ENCODE results near the gene SPATA17.

SPATA17 gene

DNA sequence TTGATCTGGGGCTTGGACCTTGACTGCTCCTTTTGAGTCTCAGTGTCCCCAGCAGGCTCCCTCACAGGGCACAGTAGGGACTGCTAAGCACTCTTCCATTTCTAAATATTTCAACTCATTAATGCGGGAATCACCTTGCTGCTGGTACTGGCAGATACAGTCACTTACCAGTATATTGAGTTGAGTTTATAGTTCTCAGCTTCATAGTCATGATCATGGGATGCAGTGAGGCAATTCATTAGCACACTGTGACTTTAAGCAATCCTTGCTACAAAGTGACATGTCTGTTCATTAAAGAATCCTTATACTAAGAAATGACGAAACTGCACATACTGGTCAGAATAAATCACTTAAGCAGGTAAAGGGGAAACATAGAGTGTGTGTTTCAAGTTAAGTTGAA, 240.8 kb downstream of the SPATA17 start:
- H3K36me3 ChIP-seq (ENCODE audit: control insufficient read depth, insufficient read depth, low read length), result no peaks in the 10 kb centered on the region
- H3K9me3 ChIP-seq (ENCODE audit: control insufficient read depth, low read length), result no peaks in the 10 kb centered on the region
- no peaks in the 10 kb centered on the region for H3K27me3 ChIP-seq (ENCODE audit: control insufficient read depth, insufficient read depth, low read length)
- no peak overlapping the region for H3K4me3 ChIP-seq (ENCODE audit: low read length)
- no peak overlapping the region for H3K9ac ChIP-seq (ENCODE audit: low read length)
- no peaks in the 10 kb centered on the region for H3K4me1 ChIP-seq (ENCODE audit: control insufficient read depth, insufficient read depth, low read length)

DNA sequence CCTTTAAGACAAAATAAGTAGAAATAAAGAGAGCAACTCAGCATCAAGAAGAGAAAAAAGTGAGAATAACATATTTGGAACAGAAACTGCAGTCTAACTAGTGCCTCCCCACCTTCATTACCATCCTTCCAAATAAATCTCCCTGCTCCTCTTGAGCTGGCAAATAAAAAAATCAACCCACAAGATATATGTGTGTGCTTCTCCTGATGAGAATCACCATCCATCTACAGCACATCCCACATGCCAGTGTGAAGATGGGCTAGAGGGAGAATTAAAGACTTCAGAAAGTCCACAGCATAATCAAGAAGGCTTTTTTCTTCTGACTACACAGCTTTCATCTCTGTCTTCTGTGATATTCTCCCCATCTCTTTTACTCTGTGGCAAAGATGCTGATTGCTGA, 244.1 kb downstream of the SPATA17 start:
- H3K4me3 ChIP-seq (ENCODE audit: low read length), result no peak overlapping the region
- no peaks in the 10 kb centered on the region for H3K9me3 ChIP-seq (ENCODE audit: control insufficient read depth, low read length)
- no peaks in the 10 kb centered on the region for H3K4me1 ChIP-seq (ENCODE audit: control insufficient read depth, insufficient read depth, low read length)
- no peaks in the 10 kb centered on the region for H3K36me3 ChIP-seq (ENCODE audit: control insufficient read depth, insufficient read depth, low read length)
- no peaks in the 10 kb centered on the region for H3K27me3 ChIP-seq (ENCODE audit: control insufficient read depth, insufficient read depth, low read length)
- no peak overlapping the region for H3K9ac ChIP-seq (ENCODE audit: low read length)

DNA sequence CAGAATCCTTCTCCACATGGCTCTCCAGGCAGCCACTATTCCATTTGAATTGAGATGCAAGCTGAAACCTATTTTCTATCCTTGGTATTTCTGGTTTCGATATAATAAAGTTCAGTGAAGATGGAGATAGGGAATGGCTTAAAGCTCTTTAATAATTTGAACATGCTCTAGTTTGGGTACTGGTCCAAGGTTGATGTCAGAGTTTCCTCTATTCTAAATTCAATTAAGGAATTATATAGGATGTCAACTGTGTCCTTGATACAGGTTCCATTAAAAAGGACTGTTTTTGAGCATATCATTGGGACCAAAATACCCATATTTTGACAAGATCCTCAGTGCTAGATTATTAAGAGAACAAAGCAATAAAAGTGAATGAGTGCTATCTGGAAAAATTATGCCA, 245.3 kb downstream of the SPATA17 start:
- H3K36me3 ChIP-seq (ENCODE audit: control insufficient read depth, insufficient read depth, low read length), result no peaks in the 10 kb centered on the region
- no peak overlapping the region for H3K9ac ChIP-seq (ENCODE audit: low read length)
- no peaks in the 10 kb centered on the region for H3K4me1 ChIP-seq (ENCODE audit: control insufficient read depth, insufficient read depth, low read length)
- no peaks in the 10 kb centered on the region for H3K9me3 ChIP-seq (ENCODE audit: control insufficient read depth, low read length)
- H3K27me3 ChIP-seq (ENCODE audit: control insufficient read depth, insufficient read depth, low read length), result no peaks in the 10 kb centered on the region
- no peak overlapping the region for H3K4me3 ChIP-seq (ENCODE audit: low read length)

DNA sequence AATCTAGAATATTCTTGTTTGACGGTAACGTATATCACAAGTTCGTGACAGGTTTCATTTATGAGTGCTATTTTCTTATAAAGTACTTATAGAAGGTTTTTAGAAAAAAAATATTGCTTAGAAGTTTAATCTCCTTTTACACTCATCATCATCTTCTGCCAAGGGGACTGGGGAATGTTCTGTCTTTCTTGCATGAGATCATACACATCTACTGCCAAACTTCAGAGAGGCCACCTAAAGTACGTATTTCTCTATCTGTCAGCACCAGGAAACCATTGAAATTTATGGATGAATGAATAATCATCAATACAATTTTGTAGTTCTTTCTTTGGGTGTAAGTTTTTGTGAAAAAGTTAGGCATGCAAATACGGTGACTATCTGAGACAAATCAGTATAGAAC, 245.8 kb downstream of the SPATA17 start:
- no peak overlapping the region for H3K9ac ChIP-seq (ENCODE audit: low read length)
- no peaks in the 10 kb centered on the region for H3K27me3 ChIP-seq (ENCODE audit: control insufficient read depth, insufficient read depth, low read length)
- no peak overlapping the region for H3K4me3 ChIP-seq (ENCODE audit: low read length)
- no peaks in the 10 kb centered on the region for H3K4me1 ChIP-seq (ENCODE audit: control insufficient read depth, insufficient read depth, low read length)
- no peaks in the 10 kb centered on the region for H3K9me3 ChIP-seq (ENCODE audit: control insufficient read depth, low read length)
- no peaks in the 10 kb centered on the region for H3K36me3 ChIP-seq (ENCODE audit: control insufficient read depth, insufficient read depth, low read length)

DNA sequence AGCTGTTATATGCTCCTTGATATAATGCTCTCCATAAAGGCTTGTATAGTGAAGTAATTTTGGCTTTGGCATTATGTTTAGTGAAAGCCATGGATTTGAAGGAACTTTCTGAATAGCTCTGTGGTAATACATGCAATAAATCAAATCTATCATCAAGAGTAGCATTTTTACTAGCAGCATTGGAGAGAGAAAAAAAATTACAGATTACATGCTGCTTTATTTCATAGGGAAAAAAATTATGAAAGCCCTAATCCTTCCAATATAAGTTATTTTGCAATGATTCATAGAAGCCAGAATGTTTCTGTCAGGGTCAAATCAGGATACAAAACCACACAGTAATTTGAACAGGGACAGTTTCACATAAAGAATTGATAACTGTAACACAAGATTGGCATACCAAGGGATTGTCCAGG, 250.0 kb downstream of the SPATA17 start:
- Histone ChIP-seq H3K9ac (ENCODE audit: low read length) (no peak overlapping the region), H3K36me3 (ENCODE audit: control insufficient read depth, insufficient read depth, low read length) (no peaks in the 10 kb centered on the region), H3K27me3 (ENCODE audit: control insufficient read depth, insufficient read depth, low read length) (no peaks in the 10 kb centered on the region), H3K4me1 (ENCODE audit: control insufficient read depth, insufficient read depth, low read length) (no peaks in the 10 kb centered on the region), H3K9me3 (ENCODE audit: control insufficient read depth, low read length) (no peaks in the 10 kb centered on the region), H3K4me3 (ENCODE audit: low read length) (no peak overlapping the region)

DNA sequence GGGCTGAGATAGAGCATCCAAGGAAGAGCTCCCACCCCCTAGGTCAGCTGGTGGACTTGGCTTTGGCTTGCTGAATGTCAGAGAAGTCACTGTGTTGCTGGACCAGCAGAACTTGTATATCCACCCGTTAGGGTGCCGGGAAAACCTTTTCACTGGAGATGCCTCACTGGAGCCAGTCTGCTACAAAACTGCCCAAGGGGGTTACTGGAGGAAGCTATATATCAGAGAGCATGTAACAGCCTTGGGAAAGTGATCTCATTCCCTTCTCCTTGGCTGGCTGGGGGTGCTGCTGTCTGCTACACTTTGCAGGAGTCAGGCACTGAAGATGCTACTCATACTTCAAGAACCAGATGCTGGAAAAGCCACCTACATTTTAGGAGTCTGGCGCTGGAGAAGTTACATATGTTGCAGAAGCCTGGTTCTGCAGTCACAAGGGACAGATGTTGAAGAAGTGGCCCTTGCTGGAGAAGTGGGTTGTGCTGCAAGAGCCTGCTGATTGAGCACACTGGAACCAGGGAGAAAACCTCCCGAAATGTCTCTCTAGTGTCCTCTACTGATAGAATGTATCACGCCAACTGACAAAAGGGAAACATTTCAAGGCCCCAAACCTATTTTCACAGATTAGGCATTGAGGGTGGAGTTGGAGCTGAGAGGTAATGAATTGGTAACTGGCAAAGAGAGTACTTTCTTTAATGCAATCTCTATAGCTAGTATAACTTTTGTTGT, 250.6 kb downstream of the SPATA17 start:
- Histone ChIP-seq H3K9me3 (ENCODE audit: control insufficient read depth, low read length) (no peaks in the 10 kb centered on the region), H3K36me3 (ENCODE audit: control insufficient read depth, insufficient read depth, low read length) (no peaks in the 10 kb centered on the region), H3K9ac (ENCODE audit: low read length) (no peak overlapping the region), H3K4me3 (ENCODE audit: low read length) (no peak overlapping the region), H3K4me1 (ENCODE audit: control insufficient read depth, insufficient read depth, low read length) (no peaks in the 10 kb centered on the region), H3K27me3 (ENCODE audit: control insufficient read depth, insufficient read depth, low read length) (no peaks in the 10 kb centered on the region)

DNA sequence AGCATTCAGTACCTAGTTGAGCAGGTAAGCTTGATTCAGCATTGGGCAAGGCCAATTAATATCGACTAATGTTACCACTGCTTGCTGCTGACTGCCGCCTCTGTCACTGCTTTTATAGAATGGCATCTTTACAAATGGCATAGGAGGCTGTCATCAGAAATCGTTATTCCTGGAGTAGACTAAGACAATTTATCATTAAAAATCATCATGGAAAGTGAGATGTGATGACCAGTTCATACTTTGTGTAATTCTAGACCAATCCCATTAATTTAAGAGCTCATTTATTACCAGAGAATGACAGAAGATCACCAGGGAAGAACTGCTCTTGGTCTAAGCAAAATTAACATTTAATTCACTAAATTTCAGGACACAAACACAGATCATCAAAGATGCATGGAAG, 254.0 kb downstream of the SPATA17 start:
- H3K4me1 ChIP-seq (ENCODE audit: control insufficient read depth, insufficient read depth, low read length), result no peaks in the 10 kb centered on the region
- H3K27me3 ChIP-seq (ENCODE audit: control insufficient read depth, insufficient read depth, low read length), result no peaks in the 10 kb centered on the region
- H3K36me3 ChIP-seq (ENCODE audit: control insufficient read depth, insufficient read depth, low read length), result no peaks in the 10 kb centered on the region
- no peak overlapping the region for H3K9ac ChIP-seq (ENCODE audit: low read length)
- no peak overlapping the region for H3K4me3 ChIP-seq (ENCODE audit: low read length)
- no peaks in the 10 kb centered on the region for H3K9me3 ChIP-seq (ENCODE audit: control insufficient read depth, low read length)

DNA sequence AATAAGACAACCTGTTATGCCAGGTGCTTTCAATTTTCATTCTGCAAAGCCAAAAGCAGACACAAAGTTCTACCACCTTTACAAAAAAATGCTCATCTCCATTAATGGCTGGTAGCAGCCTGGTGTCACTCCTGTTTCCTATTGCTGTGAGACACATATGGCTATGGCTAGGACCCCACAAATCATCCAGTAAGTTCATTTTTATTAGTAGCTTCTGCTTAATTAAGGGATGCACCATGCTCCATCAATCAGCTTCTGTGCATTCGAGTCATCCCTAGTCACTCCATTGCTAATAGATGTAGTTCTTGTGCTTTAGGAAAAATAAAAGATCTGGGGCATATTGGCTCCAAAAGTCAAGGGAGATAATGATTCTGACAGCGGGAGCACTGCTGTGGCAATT, 257.2 kb downstream of the SPATA17 start:
- no peak overlapping the region for H3K9ac ChIP-seq (ENCODE audit: low read length)
- H3K36me3 ChIP-seq (ENCODE audit: control insufficient read depth, insufficient read depth, low read length), result no peaks in the 10 kb centered on the region
- no peaks in the 10 kb centered on the region for H3K9me3 ChIP-seq (ENCODE audit: control insufficient read depth, low read length)
- H3K4me3 ChIP-seq (ENCODE audit: low read length), result no peak overlapping the region
- H3K27me3 ChIP-seq (ENCODE audit: control insufficient read depth, insufficient read depth, low read length), result no peaks in the 10 kb centered on the region
- no peaks in the 10 kb centered on the region for H3K4me1 ChIP-seq (ENCODE audit: control insufficient read depth, insufficient read depth, low read length)

DNA sequence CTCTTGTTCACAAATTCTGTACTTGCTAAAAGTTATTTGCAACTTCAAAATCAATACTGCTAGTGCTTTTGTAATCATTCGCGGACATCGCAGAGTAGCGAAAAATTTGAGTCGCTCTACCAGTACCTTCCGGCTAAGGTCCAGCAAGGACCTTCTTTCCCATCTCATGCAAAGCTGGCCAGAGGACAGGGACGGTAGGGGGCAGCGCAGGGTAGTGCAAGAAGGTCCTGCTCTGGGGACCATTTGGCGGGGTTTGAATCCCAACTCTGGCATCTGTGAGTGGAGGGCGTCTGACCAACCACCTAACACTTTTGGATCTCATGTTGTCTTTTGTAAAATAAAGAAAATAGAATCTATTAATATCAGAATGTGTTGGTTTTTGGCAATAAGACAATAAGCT, 258.3 kb downstream of the SPATA17 start:
- H3K9me3 ChIP-seq (ENCODE audit: control insufficient read depth, low read length), result no peaks in the 10 kb centered on the region
- H3K27me3 ChIP-seq (ENCODE audit: control insufficient read depth, insufficient read depth, low read length), result no peaks in the 10 kb centered on the region
- no peak overlapping the region for H3K9ac ChIP-seq (ENCODE audit: low read length)
- H3K4me3 ChIP-seq (ENCODE audit: low read length), result no peak overlapping the region
- H3K4me1 ChIP-seq (ENCODE audit: control insufficient read depth, insufficient read depth, low read length), result no peaks in the 10 kb centered on the region
- no peaks in the 10 kb centered on the region for H3K36me3 ChIP-seq (ENCODE audit: control insufficient read depth, insufficient read depth, low read length)

DNA sequence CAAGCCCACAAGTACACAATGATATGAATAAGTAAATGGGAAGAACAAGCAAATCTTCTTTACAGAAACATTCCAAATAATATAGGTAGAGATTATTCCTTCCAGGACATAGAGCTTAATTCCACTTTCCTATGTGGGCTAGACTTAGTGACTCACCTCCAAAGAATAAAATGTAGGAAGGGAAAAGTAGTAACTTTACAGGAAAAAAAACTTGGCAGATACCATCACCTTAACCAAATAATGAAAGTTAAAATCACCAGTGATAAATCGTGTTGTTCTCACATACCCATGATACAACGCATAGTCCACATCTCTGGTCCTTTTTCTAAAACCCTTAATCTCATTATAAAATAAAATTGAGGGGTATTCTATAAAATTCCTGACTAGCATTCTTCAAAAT, 260.8 kb downstream of the SPATA17 start:
- Histone ChIP-seq H3K36me3 (ENCODE audit: control insufficient read depth, insufficient read depth, low read length) (no peaks in the 10 kb centered on the region), H3K9me3 (ENCODE audit: control insufficient read depth, low read length) (no peaks in the 10 kb centered on the region), H3K27me3 (ENCODE audit: control insufficient read depth, insufficient read depth, low read length) (no peaks in the 10 kb centered on the region), H3K4me3 (ENCODE audit: low read length) (no peak overlapping the region), H3K9ac (ENCODE audit: low read length) (no peak overlapping the region), H3K4me1 (ENCODE audit: control insufficient read depth, insufficient read depth, low read length) (no peaks in the 10 kb centered on the region)

DNA sequence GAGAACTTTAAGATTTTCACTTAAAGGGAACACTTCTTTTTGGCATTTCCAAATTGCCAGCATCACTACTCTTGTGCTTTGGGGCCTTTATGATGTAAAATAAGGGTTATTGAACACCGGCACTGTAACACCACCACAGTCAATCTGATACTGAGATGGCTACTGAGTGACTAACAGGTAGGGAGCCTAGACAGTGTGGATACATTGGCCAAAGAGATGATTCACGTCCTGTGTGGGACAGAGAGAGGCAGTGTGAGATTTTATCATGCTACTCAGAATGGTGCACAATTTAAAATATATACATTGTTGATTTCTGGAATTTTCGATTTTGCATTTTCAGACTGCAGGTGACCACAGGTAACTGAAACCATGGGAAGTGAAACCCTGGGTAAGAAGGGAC, 261.6 kb downstream of the SPATA17 start:
- Histone ChIP-seq H3K36me3 (ENCODE audit: control insufficient read depth, insufficient read depth, low read length) (no peaks in the 10 kb centered on the region), H3K4me3 (ENCODE audit: low read length) (no peak overlapping the region), H3K4me1 (ENCODE audit: control insufficient read depth, insufficient read depth, low read length) (no peaks in the 10 kb centered on the region), H3K9me3 (ENCODE audit: control insufficient read depth, low read length) (no peaks in the 10 kb centered on the region), H3K9ac (ENCODE audit: low read length) (no peak overlapping the region), H3K27me3 (ENCODE audit: control insufficient read depth, insufficient read depth, low read length) (no peaks in the 10 kb centered on the region)

DNA sequence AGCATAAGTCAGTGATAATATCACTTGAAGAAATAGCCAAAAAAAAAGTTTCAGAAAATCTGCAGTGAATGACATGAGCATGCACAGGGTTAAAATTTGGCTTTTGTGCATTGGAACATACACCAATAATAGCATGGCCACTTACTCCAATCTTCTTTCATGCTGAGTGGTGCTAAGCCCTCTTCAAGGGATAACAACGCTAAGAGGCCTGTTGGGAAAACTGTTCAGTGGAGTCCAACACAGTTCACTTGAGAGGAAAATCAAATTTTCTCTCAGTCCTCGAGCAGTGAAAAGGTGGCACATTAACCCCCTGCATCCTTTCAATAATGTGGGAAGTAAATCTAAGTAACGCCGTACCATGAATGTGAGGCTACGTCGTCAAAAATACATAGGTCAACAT, 264.7 kb downstream of the SPATA17 start:
- Histone ChIP-seq H3K9me3 (ENCODE audit: control insufficient read depth, low read length) (no peaks in the 10 kb centered on the region), H3K4me1 (ENCODE audit: control insufficient read depth, insufficient read depth, low read length) (no peaks in the 10 kb centered on the region), H3K4me3 (ENCODE audit: low read length) (no peak overlapping the region), H3K9ac (ENCODE audit: low read length) (no peak overlapping the region), H3K27me3 (ENCODE audit: control insufficient read depth, insufficient read depth, low read length) (no peaks in the 10 kb centered on the region), H3K36me3 (ENCODE audit: control insufficient read depth, insufficient read depth, low read length) (no peaks in the 10 kb centered on the region)

DNA sequence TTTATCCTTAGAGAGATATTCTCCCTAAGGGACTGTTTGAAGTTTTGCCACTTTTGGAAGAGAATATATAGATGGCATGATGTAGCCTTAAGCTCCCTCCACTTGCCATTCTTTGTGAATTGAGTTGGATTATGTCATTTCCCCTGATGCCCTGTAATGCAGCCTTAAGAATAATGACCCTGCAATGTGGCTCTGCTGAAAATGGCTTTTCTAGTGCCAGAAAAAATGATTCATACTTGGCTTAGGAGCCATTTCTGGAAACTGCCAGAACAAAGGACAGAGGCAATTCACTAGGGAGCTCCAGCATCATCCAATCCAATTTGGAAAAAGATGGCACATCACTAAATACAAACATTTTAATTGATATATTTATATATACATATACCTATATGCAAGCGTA, 265.3 kb downstream of the SPATA17 start:
- no peak overlapping the region for H3K9ac ChIP-seq (ENCODE audit: low read length)
- H3K27me3 ChIP-seq (ENCODE audit: control insufficient read depth, insufficient read depth, low read length), result no peaks in the 10 kb centered on the region
- H3K9me3 ChIP-seq (ENCODE audit: control insufficient read depth, low read length), result no peaks in the 10 kb centered on the region
- no peak overlapping the region for H3K4me3 ChIP-seq (ENCODE audit: low read length)
- no peaks in the 10 kb centered on the region for H3K4me1 ChIP-seq (ENCODE audit: control insufficient read depth, insufficient read depth, low read length)
- no peaks in the 10 kb centered on the region for H3K36me3 ChIP-seq (ENCODE audit: control insufficient read depth, insufficient read depth, low read length)
